ENCODE data around the gene CARMIL1. TPM values are rescaled to one million over a fixed set of nuclear protein-coding genes. Genes with fewer than 3 reads are reported as not detected.

CARMIL1 gene
- total RNA-seq, 4 donors from 2014 or later, result 6.2 to 17.2 (median 11.5) TPM

- Histone ChIP-seq H3K27ac (no peak overlapping the region), H3K27me3 (no peaks in the 10 kb centered on the region), H3K4me1 (no peaks in the 10 kb centered on the region), H3K4me3 (no peak overlapping the region), H3K36me3 (no peaks in the 10 kb centered on the region), H3K9me3 (no peaks in the 10 kb centered on the region)
- TF ChIP-seq POLR2A (IDR thresholded peaks at IDR 0.05) (no peak), EP300 (IDR thresholded peaks at IDR 0.05) (no peak), CTCF (IDR thresholded peaks at IDR 0.05) (no peak), POLR2AphosphoS5 (IDR thresholded peaks at IDR 0.05) (no peak)
- no peak for ATAC-seq
- 89 to 96% methylated on average over 3 to 8 of the region's 11 CpGs for WGBS, 2 donors (ENCODE audit: low coverage in 1 of 2)
Measured at GRCh38 chr6:25550631-25551030, 271.5 kb downstream of the CARMIL1 start.

GRCh38 chr6:25553502-25553901 lies 274.3 kb downstream of the CARMIL1 start:
- Histone ChIP-seq H3K4me3 (no peak overlapping the region), H3K36me3 (no peaks in the 10 kb centered on the region), H3K27ac (no peak overlapping the region), H3K4me1 (no peaks in the 10 kb centered on the region), H3K9me3 (no peaks in the 10 kb centered on the region), H3K27me3 (no peaks in the 10 kb centered on the region)
- WGBS, 2 donors (ENCODE audit: low coverage in 1 of 2), result 52 to 79% methylated on average over 3 of the region's 3 CpGs
- ATAC-seq, result no peak
- no peak for TF ChIP-seq POLR2AphosphoS5 (IDR thresholded peaks at IDR 0.05)
- no peak for TF ChIP-seq EP300 (IDR thresholded peaks at IDR 0.05)
- TF ChIP-seq CTCF (IDR thresholded peaks at IDR 0.05), result no peak
- TF ChIP-seq POLR2A (IDR thresholded peaks at IDR 0.05), result no peak

GRCh38 chr6:25555188-25555587 lies 276.0 kb downstream of the CARMIL1 start:
- no peak overlapping the region for H3K4me3 ChIP-seq
- H3K27ac ChIP-seq, result no peak overlapping the region
- no peaks in the 10 kb centered on the region for H3K36me3 ChIP-seq
- 95 to 100% methylated on average over 2 of the region's 2 CpGs for WGBS, 2 donors (ENCODE audit: low coverage in 1 of 2)
- TF ChIP-seq POLR2A (IDR thresholded peaks at IDR 0.05), result no peak
- no peak for TF ChIP-seq POLR2AphosphoS5 (IDR thresholded peaks at IDR 0.05)
- TF ChIP-seq CTCF (IDR thresholded peaks at IDR 0.05), result no peak
- no peak for TF ChIP-seq EP300 (IDR thresholded peaks at IDR 0.05)
- H3K9me3 ChIP-seq, result no peaks in the 10 kb centered on the region
- no peak for ATAC-seq
- no peaks in the 10 kb centered on the region for H3K27me3 ChIP-seq
- H3K4me1 ChIP-seq, result no peaks in the 10 kb centered on the region

GRCh38 chr6:25556516-25556915 lies 277.3 kb downstream of the CARMIL1 start:
- no peak for ATAC-seq
- WGBS, 2 donors (ENCODE audit: low coverage in 1 of 2), result 0 to 21% methylated on average over 3 to 10 of the region's 10 CpGs
- H3K36me3 ChIP-seq, result no peaks in the 10 kb centered on the region
- no peak overlapping the region for H3K27ac ChIP-seq
- no peaks in the 10 kb centered on the region for H3K9me3 ChIP-seq
- no peaks in the 10 kb centered on the region for H3K27me3 ChIP-seq
- no peaks in the 10 kb centered on the region for H3K4me1 ChIP-seq
- H3K4me3 ChIP-seq, result no peak overlapping the region
- TF ChIP-seq POLR2A (IDR thresholded peaks at IDR 0.05), result no peak
- peak; percentile 45 to 73 (median 56) for TF ChIP-seq CTCF (IDR thresholded peaks at IDR 0.05)
- no peak for TF ChIP-seq POLR2AphosphoS5 (IDR thresholded peaks at IDR 0.05)
- TF ChIP-seq EP300 (IDR thresholded peaks at IDR 0.05), result no peak

GRCh38 chr6:25558155-25558817 lies 279.1 kb downstream of the CARMIL1 start:
- Histone ChIP-seq H3K36me3 (no peaks in the 10 kb centered on the region), H3K4me3 (no peak overlapping the region), H3K9me3 (no peaks in the 10 kb centered on the region), H3K27ac (no peak overlapping the region), H3K4me1 (no peaks in the 10 kb centered on the region), H3K27me3 (no peaks in the 10 kb centered on the region)
- WGBS, 2 donors (ENCODE audit: low coverage in 1 of 2), result 80 to 88% methylated on average over 3 of the region's 3 CpGs
- ATAC-seq, result no peak
- no peak for TF ChIP-seq CTCF (IDR thresholded peaks at IDR 0.05)
- TF ChIP-seq EP300 (IDR thresholded peaks at IDR 0.05), result no peak
